H1 (cell line): ENCODE measurements around the gene GZF1. TPM values are rescaled to one million over a fixed set of nuclear protein-coding genes. Genes with fewer than 3 reads are reported as not detected.
A peak's percentile ranks its signal among the peaks of the same experiment; 100 is the strongest.

ENCODE experiments used
- CTCF ChIA-PET: fragments of 300-600 bp; sonication (Branson Sonifier 250); formaldehyde crosslinking; loops from one replicate; lab custom pipeline; 2021; ENCODE audit not compliant: partially characterized antibody; lab: Charles Lee
- POLR2A ChIA-PET: fragments of 300-600 bp; sonication (Branson Sonifier 250); formaldehyde crosslinking; loops from one replicate; lab custom pipeline; 2021; ENCODE audit warnings: inconsistent platforms; ENCODE audit not compliant: partially characterized antibody; lab: Charles Lee
- DNase-seq, 2 experiments: peaks; one replicate each; pipeline versions ENCODE4 v3.0.0 to v3.0.0-alpha.2; 2010 to 2022; ENCODE audit warnings: low spot score in 2 of 2, low read depth in 1 of 2, mixed read lengths in 1 of 2
- FAIRE-seq: peaks from 2 replicates; lab custom pipeline; 2011; peaks lifted over from hg19 to GRCh38; lab: Jason Lieb, UNC
- H2AFZ ChIP-seq: 2 replicates; pipeline ENCODE4 v1.8.1; 2012; ENCODE audit warnings: low read length, inconsistent platforms
- H2AK5ac ChIP-seq: 2 replicates; pipeline ENCODE4 v1.6.1; 2013; ENCODE audit warnings: low read depth, low read length
- H2BK120ac ChIP-seq: replicated peaks from 2 replicates; pipeline ENCODE3; 2013; ENCODE audit warnings: low read depth, low read length, inconsistent platforms
- H2BK12ac ChIP-seq: 2 replicates; pipeline ENCODE4 v1.6.1; 2013; ENCODE audit warnings: low read depth, low read length
- H2BK15ac ChIP-seq: 2 replicates; pipeline ENCODE4 v1.6.1; 2013; ENCODE audit warnings: low read length
- H2BK20ac ChIP-seq: 2 replicates; pipeline ENCODE4 v1.6.1; 2013; ENCODE audit warnings: low read length
- H2BK5ac ChIP-seq: 2 replicates; pipeline ENCODE4 v1.6.1; 2013; ENCODE audit warnings: low read depth, low read length
- H3K14ac ChIP-seq: 2 replicates; pipeline ENCODE4 v1.6.1; 2013; ENCODE audit warnings: inconsistent platforms; ENCODE audit not compliant: insufficient read length
- H3K18ac ChIP-seq: 2 replicates; pipeline ENCODE4 v1.6.1; 2013; ENCODE audit warnings: low read length; ENCODE audit errors: extremely low read depth
- H3K23ac ChIP-seq: 2 replicates; pipeline ENCODE4 v1.6.1; 2013; ENCODE audit warnings: inconsistent platforms; ENCODE audit not compliant: insufficient read length
- H3K23me2 ChIP-seq: 2 replicates; pipeline ENCODE4 v1.6.1; 2013; ENCODE audit warnings: low read depth, low read length
- H3K27ac ChIP-seq: 2 replicates; pipeline ENCODE4 v1.6.1; 2011; ENCODE audit warnings: low read depth, low read length, inconsistent platforms
- H3K27me3 ChIP-seq, 4 experiments: replicated peaks in 1 of 4; 1 replicate in 1 of 4; 2 replicates in 3 of 4; pipeline versions ENCODE4 v1.6.1 to v1.8.1; 2011 to 2013; ENCODE audit warnings: low read length in 3 of 4, mild to moderate bottlenecking in 3 of 4, inconsistent platforms in 2 of 4, mixed read lengths in 2 of 4, moderate library complexity in 1 of 4; ENCODE audit not compliant: control insufficient read depth in 3 of 4, insufficient read depth in 3 of 4; ENCODE audit errors: extremely low read depth in 1 of 4
- H3K36me3 ChIP-seq, 4 experiments: 2 replicates each; pipeline versions ENCODE4 v1.6.1 to v1.8.1; 2011 to 2013; ENCODE audit warnings: mild to moderate bottlenecking in 4 of 4, low read length in 3 of 4, moderate library complexity in 2 of 4, control low read depth in 1 of 4, inconsistent platforms in 1 of 4; ENCODE audit not compliant: insufficient read depth in 4 of 4, control insufficient read depth in 2 of 4
- H3K4ac ChIP-seq: replicated peaks from 2 replicates; pipeline ENCODE3; 2013; ENCODE audit warnings: low read length, low read depth, mixed read lengths, inconsistent platforms; ENCODE audit not compliant: insufficient read length
- H3K4me1 ChIP-seq, 4 experiments: replicated peaks in 1 of 4; 1 replicate in 1 of 4; 2 replicates in 3 of 4; pipeline versions ENCODE4 v1.6.1 to v1.8.1; 2011 to 2013; ENCODE audit warnings: low read length in 3 of 4, inconsistent platforms in 2 of 4, mixed read lengths in 1 of 4; ENCODE audit not compliant: insufficient read depth in 4 of 4, control insufficient read depth in 3 of 4
- H3K4me2 ChIP-seq, 2 experiments: 2 replicates each; pipeline versions ENCODE4 v1.6.1 to v1.8.1; 2011 to 2013; ENCODE audit warnings: low read depth in 2 of 2, low read length in 2 of 2, control low read depth in 1 of 2, inconsistent platforms in 1 of 2, mild to moderate bottlenecking in 1 of 2; ENCODE audit not compliant: insufficient read depth in 1 of 2
- H3K4me3 ChIP-seq, 4 experiments: fragments of 200-600, 300-600 bp in 1 of 4; sonication (generic), shearing (Covaris generic), sonication (Bioruptor Twin) in 1 of 4; 2 replicates each; pipeline versions ENCODE4 v1.5.1 to v1.8.1; 2011 to 2016; ENCODE audit warnings: low read length in 4 of 4, low read depth in 3 of 4, control low read depth in 2 of 4, inconsistent platforms in 2 of 4, mild to moderate bottlenecking in 2 of 4, mixed read lengths in 1 of 4, moderate library complexity in 1 of 4; ENCODE audit not compliant: insufficient read depth in 2 of 4; ENCODE audit errors: extremely low read depth in 1 of 4
- H3K56ac ChIP-seq: replicated peaks from 2 replicates; pipeline ENCODE3; 2013; ENCODE audit warnings: low read depth, mild to moderate bottlenecking, mixed read lengths, low read length, inconsistent platforms; ENCODE audit not compliant: insufficient read length
- H3K79me1 ChIP-seq: 2 replicates; pipeline ENCODE4 v1.6.1; 2013; ENCODE audit warnings: low read depth, low read length, control low read depth
- H3K79me2 ChIP-seq, 2 experiments: 2 replicates each; pipeline versions ENCODE4 v1.6.1 to v1.8.1; 2012 to 2013; ENCODE audit warnings: low read length in 2 of 2, mild to moderate bottlenecking in 2 of 2, inconsistent platforms in 1 of 2; ENCODE audit not compliant: insufficient read depth in 2 of 2, control insufficient read depth in 1 of 2
- H3K9ac ChIP-seq, 4 experiments: replicated peaks in 1 of 4; 1 replicate in 1 of 4; 2 replicates in 3 of 4; pipeline versions ENCODE4 v1.6.1 to v1.8.1; 2011 to 2013; ENCODE audit warnings: low read depth in 3 of 4, low read length in 3 of 4, control low read depth in 2 of 4, mild to moderate bottlenecking in 2 of 4, moderate library complexity in 2 of 4, inconsistent platforms in 1 of 4; ENCODE audit errors: extremely low read depth in 1 of 4
- H3K9me3 ChIP-seq, 2 experiments: 2 replicates each; pipeline versions ENCODE4 v1.6.1 to v1.8.1; 2012 to 2013; ENCODE audit warnings: mild to moderate bottlenecking in 2 of 2, moderate library complexity in 2 of 2, control low read depth in 1 of 2, inconsistent platforms in 1 of 2, low read depth in 1 of 2, low read length in 1 of 2, mixed read lengths in 1 of 2; ENCODE audit not compliant: insufficient read depth in 2 of 2
- H4K20me1 ChIP-seq, 2 experiments: replicated peaks in 1 of 2; 2 replicates each; pipeline versions ENCODE3 to v1.8.1; 2011 to 2013; ENCODE audit warnings: inconsistent platforms in 2 of 2, low read length in 2 of 2, mild to moderate bottlenecking in 1 of 2; ENCODE audit not compliant: insufficient read depth in 2 of 2, control insufficient read depth in 1 of 2
- H4K5ac ChIP-seq: 2 replicates; pipeline ENCODE4 v1.6.1; 2013; ENCODE audit warnings: low read length, low read depth, mixed read lengths, inconsistent platforms; ENCODE audit not compliant: insufficient read length
- H4K8ac ChIP-seq: 2 replicates; pipeline ENCODE4 v1.8.0; 2013; ENCODE audit warnings: mild to moderate bottlenecking, moderate library complexity, low read length, inconsistent platforms; ENCODE audit not compliant: insufficient read depth; ENCODE audit errors: extremely low read depth
- H4K91ac ChIP-seq: replicated peaks from 2 replicates; pipeline ENCODE3; 2013; ENCODE audit warnings: low read length, mixed read lengths, inconsistent platforms; ENCODE audit not compliant: insufficient read length
- ASH2L ChIP-seq: fragments of 200-600, 300-600 bp; sonication (generic); IDR thresholded peaks from one replicate; pipeline ENCODE4 v1.7.1; 2017; ENCODE audit warnings: low read length
- CTBP2 ChIP-seq: IDR thresholded peaks from 2 replicates; pipeline ENCODE4 v1.7.0; 2011; ENCODE audit warnings: borderline replicate concordance, mild to moderate bottlenecking, moderate library complexity, mixed read lengths, low read length; ENCODE audit not compliant: insufficient read depth, insufficient read length
- EP300 ChIP-seq, 2 experiments: IDR thresholded peaks; 1 replicate in 1 of 2; 2 replicates in 1 of 2; pipeline ENCODE4 v1.6.1; 2011 to 2012; ENCODE audit warnings: low read depth in 2 of 2, low read length in 2 of 2, mild to moderate bottlenecking in 2 of 2, borderline replicate concordance in 1 of 2, inconsistent platforms in 1 of 2, moderate library complexity in 1 of 2
- EZH2 ChIP-seq: fragments of 200-600 bp; sonication (generic); IDR thresholded peaks from 2 replicates; pipeline ENCODE4 v1.7.1; 2012; ENCODE audit warnings: low read depth, mild to moderate bottlenecking, moderate library complexity, low read length, inconsistent platforms; ENCODE audit not compliant: severe bottlenecking
- MAFK ChIP-seq: IDR thresholded peaks from 2 replicates; pipeline ENCODE4 v1.6.1; 2012; ENCODE audit warnings: low read depth, mild to moderate bottlenecking, improper control_type of control experiment, low read length
- NRF1 ChIP-seq: IDR thresholded peaks from 2 replicates; pipeline ENCODE4 v1.6.1; 2011; ENCODE audit warnings: mild to moderate bottlenecking, low read depth, low read length, improper control_type of control experiment
- TAF1 ChIP-seq: IDR thresholded peaks from 2 replicates; pipeline ENCODE4 v1.6.1; 2011; ENCODE audit warnings: mild to moderate bottlenecking, low read depth, low read length
- TEAD4 ChIP-seq: IDR thresholded peaks from 2 replicates; pipeline ENCODE4 v1.6.1; 2012; ENCODE audit warnings: low read depth, low read length, inconsistent platforms, mixed read lengths
- WGBS, 2 experiments: shearing (Covaris generic) in 1 of 2; methylation state at CpG; one replicate each; pipeline versions ENCODE4 v1.1.6 to v1.1.7; 2013 to 2015; ENCODE audit warnings: low lambda C conversion rate in 2 of 2, mixed read lengths in 2 of 2, inconsistent platforms in 1 of 2, low coverage in 1 of 2, missing lambda C conversion rate in 1 of 2; ENCODE audit not compliant: insufficient replicate concordance in 2 of 2, insufficient coverage in 1 of 2, insufficient read length in 1 of 2; ENCODE audit errors: extremely low coverage in 1 of 2, missing lambda C conversion rate in 1 of 2; 5-methylcytosine and 5-hydroxymethylcytosine counted together
- polyA plus RNA-seq, 7 experiments: library from polyadenylated mRNA; depleted of rRNA in 3 of 7; stranded (reverse) in 5 of 7; unstranded in 2 of 7; fragments of >200 nt in 5 of 7; fragments of 200-250 nt in 2 of 7; gene quantifications; 1 replicate in 5 of 7; 2 replicates in 1 of 7; 4 replicates in 1 of 7; pipeline versions ENCODE4 v1.2.1 to v1.2.3, GENCODE V29; 2011 to 2013; ENCODE audit warnings: missing spikeins in 2 of 7, mixed read lengths in 2 of 7
- total RNA-seq: library from RNA; stranded (reverse); fragmentation: NEBNext Ultra II Directional; extraction: Animal tissue kit (Norgen Biotek cat#: 25700); gene quantifications from 2 replicates; pipeline ENCODE4 v1.2.1, GENCODE V29; 2021
- TF ChIP-seq, protein P1 (sequence below): IDR thresholded peaks from 2 replicates; pipeline ENCODE4 v1.6.1; 2011; ENCODE audit warnings: low read length, improper control_type of control experiment
- TF ChIP-seq, protein P2 (sequence below): IDR thresholded peaks from 2 replicates; pipeline ENCODE4 v1.6.1; 2012; ENCODE audit warnings: inconsistent platforms
- TF ChIP-seq, protein P3 (sequence below): IDR thresholded peaks from 2 replicates; pipeline ENCODE4 v1.6.1; 2012; ENCODE audit warnings: inconsistent platforms

GZF1 gene
- total and polyA plus RNA-seq, 2 of the 8 experiments (the other 6 are each of a cell fraction or from before 2014, with no cell fraction given), result 8.2 to 11.9 TPM

DNA sequence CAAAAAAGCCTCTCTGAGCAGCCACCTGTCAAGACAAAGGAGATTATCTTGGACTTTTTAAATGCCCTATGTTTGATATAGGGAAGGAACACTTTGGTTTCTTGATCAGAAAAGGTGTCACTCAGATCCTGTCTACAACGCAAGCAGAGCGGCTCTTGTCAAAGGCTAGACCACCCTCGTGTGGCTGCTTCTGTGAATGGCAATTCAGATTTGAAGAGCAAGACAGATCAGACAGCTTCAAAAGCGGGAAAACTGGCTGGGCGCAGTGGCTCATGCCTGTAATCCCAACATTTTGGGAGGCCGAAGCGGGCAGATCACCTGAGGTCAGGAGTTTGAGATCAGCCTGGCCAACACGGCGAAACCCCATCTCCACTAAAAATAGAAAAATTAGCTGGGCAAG, 21.5 kb upstream of the GZF1 start:
- Histone ChIP-seq H2AK5ac (no peak overlapping the region), H4K5ac (no peak overlapping the region), H2BK20ac (no peak overlapping the region), H2BK5ac (no peak overlapping the region), H3K18ac (no peak overlapping the region), H2BK120ac (no peak overlapping the region), H3K23me2 (no peaks in the 10 kb centered on the region), H3K4me2 (no peak overlapping the region), H2BK12ac (no peak overlapping the region), H3K4me3 (no peak overlapping the region), H2BK15ac (no peak overlapping the region), H4K91ac (no peak overlapping the region), H3K9ac (no peak overlapping the region), H3K36me3 (no peaks in the 10 kb centered on the region), H3K4me1 (peaks cover 0 to 5% (median 0%) of the 10 kb centered on the region in 4 experiments; a peak in 3 of 7 replicates), H3K27ac (no peak overlapping the region), H3K14ac (no peak overlapping the region), H3K79me2 (no peaks in the 10 kb centered on the region), H3K4ac (no peak overlapping the region), H3K79me1 (no peaks in the 10 kb centered on the region), H4K8ac (no peak overlapping the region), H3K9me3 (peaks cover 0 to 4% of the 10 kb centered on the region in 2 experiments; a peak in 1 of 4 replicates), H3K56ac (no peak overlapping the region), H3K23ac (no peak overlapping the region), H4K20me1 (no peaks in the 10 kb centered on the region), H3K27me3 (no peaks in the 10 kb centered on the region), H2AFZ (no peak overlapping the region)
- 45% methylated on average over 9 of the region's 9 CpGs; no CpG with 5 or more reads in 1 of the 2 experiments for WGBS, 2 experiments
- CTCF ChIA-PET, result interaction anchor here (0.7 to 6.6 kb wide), 51 partner anchors 8 to 1005 kb away, joined by 3 to 63 read pairs (median 5); partner anchors contain the start of genes CD93 and NXT1
- POLR2A ChIA-PET, result interaction anchor here (1.5 to 1.7 kb wide), 2 partner anchors 10 to 290 kb away, joined by 7 to 9 read pairs; partner anchors contain the start of gene NXT1
- FAIRE-seq (no peak), DNase-seq (peak in 1 of 2 experiments; percentile 70)
- TF ChIP-seq CTBP2, result no peak
- TF ChIP-seq EZH2, result no peak
- TF ChIP-seq, protein P1, sequence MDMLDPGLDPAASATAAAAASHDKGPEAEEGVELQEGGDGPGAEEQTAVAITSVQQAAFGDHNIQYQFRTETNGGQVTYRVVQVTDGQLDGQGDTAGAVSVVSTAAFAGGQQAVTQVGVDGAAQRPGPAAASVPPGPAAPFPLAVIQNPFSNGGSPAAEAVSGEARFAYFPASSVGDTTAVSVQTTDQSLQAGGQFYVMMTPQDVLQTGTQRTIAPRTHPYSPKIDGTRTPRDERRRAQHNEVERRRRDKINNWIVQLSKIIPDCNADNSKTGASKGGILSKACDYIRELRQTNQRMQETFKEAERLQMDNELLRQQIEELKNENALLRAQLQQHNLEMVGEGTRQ, result no peak
- TF ChIP-seq TAF1, result no peak
- no peak for TF ChIP-seq EP300 (IDR thresholded peaks at IDR 0.05; ENCODE audit: borderline replicate concordance in 1 of 2, low read depth in 2 of 2, low read length in 2 of 2)
- TF ChIP-seq ASH2L, result no peak
- no peak for TF ChIP-seq TEAD4
- TF ChIP-seq, protein P2, sequence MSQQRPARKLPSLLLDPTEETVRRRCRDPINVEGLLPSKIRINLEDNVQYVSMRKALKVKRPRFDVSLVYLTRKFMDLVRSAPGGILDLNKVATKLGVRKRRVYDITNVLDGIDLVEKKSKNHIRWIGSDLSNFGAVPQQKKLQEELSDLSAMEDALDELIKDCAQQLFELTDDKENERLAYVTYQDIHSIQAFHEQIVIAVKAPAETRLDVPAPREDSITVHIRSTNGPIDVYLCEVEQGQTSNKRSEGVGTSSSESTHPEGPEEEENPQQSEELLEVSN, result peak; percentile 85
- no peak for TF ChIP-seq NRF1
- TF ChIP-seq, protein P3, sequence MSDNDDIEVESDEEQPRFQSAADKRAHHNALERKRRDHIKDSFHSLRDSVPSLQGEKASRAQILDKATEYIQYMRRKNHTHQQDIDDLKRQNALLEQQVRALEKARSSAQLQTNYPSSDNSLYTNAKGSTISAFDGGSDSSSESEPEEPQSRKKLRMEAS, result peak; percentile 47; the same call in 1 of the 2 replicates
- no peak for TF ChIP-seq MAFK
